Duodenal mucosa (tissue), 2 donors: ENCODE measurements around the gene PCK2.

Source experiments
- H3K27ac ChIP-seq: one replicate; pipeline ENCODE4 v1.7.0; 2013; ENCODE audit warnings: low read depth, low read length
- H3K27me3 ChIP-seq, 2 donors: one replicate each; pipeline ENCODE4 v1.7.0; 2013; ENCODE audit warnings: low read length in 2 of 2, control low read depth in 1 of 2; ENCODE audit not compliant: insufficient read depth in 2 of 2, control insufficient read depth in 1 of 2
- H3K36me3 ChIP-seq, 2 donors: one replicate each; pipeline ENCODE4 v1.7.0; 2013; ENCODE audit warnings: low read length in 2 of 2, control low read depth in 1 of 2; ENCODE audit not compliant: insufficient read depth in 2 of 2, control insufficient read depth in 1 of 2
- H3K4me1 ChIP-seq, 2 donors: one replicate each; pipeline ENCODE4 v1.7.0; 2013; ENCODE audit warnings: low read length in 2 of 2, control low read depth in 1 of 2; ENCODE audit not compliant: insufficient read depth in 2 of 2, control insufficient read depth in 1 of 2
- H3K4me3 ChIP-seq, 2 donors: one replicate each; pipeline ENCODE4 v1.7.0; 2013; ENCODE audit warnings: low read length in 2 of 2, low read depth in 1 of 2
- H3K9ac ChIP-seq, 2 donors: one replicate each; pipeline ENCODE4 v1.7.0; 2013; ENCODE audit warnings: low read length in 2 of 2, low read depth in 1 of 2
- H3K9me3 ChIP-seq, 2 donors: one replicate each; pipeline ENCODE4 v1.7.0; 2013; ENCODE audit warnings: low read length in 2 of 2, control low read depth in 1 of 2; ENCODE audit not compliant: control insufficient read depth in 1 of 2

The PCK2 gene

DNA sequence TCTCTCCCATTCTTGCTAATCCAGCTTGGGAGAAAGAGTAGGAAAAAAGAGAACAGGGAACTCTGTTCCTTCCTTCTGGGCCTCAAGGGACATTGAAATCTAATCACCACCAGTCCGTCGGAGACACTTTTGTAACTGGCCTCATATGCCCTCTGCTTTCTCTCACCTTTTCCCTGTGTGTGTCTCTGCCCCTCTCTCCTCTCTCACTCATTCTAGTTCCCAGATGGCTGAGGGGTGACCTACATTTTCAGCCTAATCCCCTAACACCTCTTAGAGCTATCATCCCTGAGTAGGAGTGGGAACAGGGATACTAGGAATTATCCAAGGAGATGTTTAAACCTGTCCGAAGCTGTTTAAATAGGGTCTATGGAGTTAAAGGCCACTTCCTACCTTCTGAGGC is 8.9 kb upstream of the PCK2 start:
- H3K27me3 ChIP-seq, result no peaks in the 10 kb centered on the region

DNA sequence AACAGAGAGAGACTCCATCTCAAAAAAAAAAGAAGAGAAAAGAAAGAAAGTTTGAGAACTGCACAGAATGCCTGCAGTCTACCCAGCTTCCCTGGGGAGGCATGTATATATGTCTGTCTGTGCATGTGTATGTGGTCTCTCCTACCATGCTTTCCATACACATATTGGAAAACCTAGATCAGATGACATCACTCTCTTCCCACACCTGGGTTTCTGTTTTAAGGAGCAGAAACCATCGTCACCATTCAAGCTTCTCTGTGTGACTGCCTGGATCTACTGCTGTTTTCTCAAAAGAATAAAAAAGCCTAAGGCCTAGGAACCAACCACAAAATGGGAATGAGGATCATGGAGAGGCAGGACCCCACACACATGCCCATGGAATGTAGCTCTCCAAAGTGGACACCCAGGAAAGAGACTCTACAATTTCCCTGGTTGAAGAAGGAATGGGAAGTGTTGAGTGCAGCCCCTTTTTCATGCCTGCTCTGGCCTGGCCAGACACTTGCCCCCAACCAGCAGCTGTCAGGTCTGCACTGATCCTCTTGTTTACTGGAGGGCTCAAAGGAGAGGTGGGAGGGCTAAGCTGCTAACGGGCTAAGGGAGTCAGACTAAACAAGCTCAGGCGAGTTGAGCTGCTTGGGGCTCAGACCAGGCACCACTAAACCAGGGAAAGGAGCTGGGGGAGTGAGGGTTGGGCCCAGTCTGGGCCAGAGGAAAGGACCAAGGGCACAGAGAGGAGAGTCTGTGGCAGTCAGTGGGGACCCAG is 7.7 kb upstream of the PCK2 start:
- no peaks in the 10 kb centered on the region for H3K36me3 ChIP-seq
- H3K9me3 ChIP-seq, result no peaks in the 10 kb centered on the region
- H3K27ac ChIP-seq, result no peak overlapping the region
- H3K9ac ChIP-seq, result no peak overlapping the region
- no peaks in the 10 kb centered on the region for H3K27me3 ChIP-seq
- H3K4me1 ChIP-seq, result peaks cover 14 to 15% of the 10 kb centered on the region in 2 donors
- H3K4me3 ChIP-seq, result no peak overlapping the region

More for the DNA sequence above, 8.9 kb upstream of the PCK2 start:
- no peak overlapping the region for H3K27ac ChIP-seq
- H3K36me3 ChIP-seq, result no peaks in the 10 kb centered on the region
- no peak overlapping the region for H3K9ac ChIP-seq
- no peaks in the 10 kb centered on the region for H3K9me3 ChIP-seq
- H3K4me3 ChIP-seq, result no peak overlapping the region
- peaks cover 12 to 14% of the 10 kb centered on the region in 2 donors for H3K4me1 ChIP-seq

GRCh38 chr14:24087004-24087403 is 7.1 kb upstream of the PCK2 start:
- H3K9ac ChIP-seq, result no peak overlapping the region
- H3K27ac ChIP-seq, result no peak overlapping the region
- no peak overlapping the region for H3K4me3 ChIP-seq
- no peaks in the 10 kb centered on the region for H3K9me3 ChIP-seq
- no peaks in the 10 kb centered on the region for H3K27me3 ChIP-seq
- H3K4me1 ChIP-seq, result peaks cover 14 to 15% of the 10 kb centered on the region in 2 donors
- no peaks in the 10 kb centered on the region for H3K36me3 ChIP-seq

DNA sequence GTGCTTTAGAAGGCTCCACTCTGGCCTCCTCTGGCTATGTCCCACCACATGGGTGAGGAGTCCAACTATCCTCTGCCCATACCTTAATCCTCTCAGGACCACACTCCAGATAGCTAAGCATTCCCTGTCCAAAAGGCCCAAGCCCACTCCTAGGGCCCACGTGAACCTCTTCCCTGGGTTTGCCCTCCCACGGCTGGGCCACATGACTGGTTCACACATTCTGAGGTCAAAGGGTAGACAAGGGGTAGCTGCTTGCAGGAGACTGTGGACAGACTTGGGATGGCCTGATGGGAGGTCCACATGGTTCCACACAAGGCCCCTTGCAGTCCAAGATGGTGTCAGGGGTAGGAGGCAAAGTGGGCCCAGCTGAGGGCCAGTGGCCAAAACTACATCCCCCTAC is 6.0 kb upstream of the PCK2 start:
- Histone ChIP-seq H3K9me3 (no peaks in the 10 kb centered on the region), H3K36me3 (no peaks in the 10 kb centered on the region), H3K9ac (no peak overlapping the region), H3K27me3 (no peaks in the 10 kb centered on the region), H3K27ac (no peak overlapping the region), H3K4me1 (peaks cover 22 to 24% of the 10 kb centered on the region in 2 donors), H3K4me3 (no peak overlapping the region)

DNA sequence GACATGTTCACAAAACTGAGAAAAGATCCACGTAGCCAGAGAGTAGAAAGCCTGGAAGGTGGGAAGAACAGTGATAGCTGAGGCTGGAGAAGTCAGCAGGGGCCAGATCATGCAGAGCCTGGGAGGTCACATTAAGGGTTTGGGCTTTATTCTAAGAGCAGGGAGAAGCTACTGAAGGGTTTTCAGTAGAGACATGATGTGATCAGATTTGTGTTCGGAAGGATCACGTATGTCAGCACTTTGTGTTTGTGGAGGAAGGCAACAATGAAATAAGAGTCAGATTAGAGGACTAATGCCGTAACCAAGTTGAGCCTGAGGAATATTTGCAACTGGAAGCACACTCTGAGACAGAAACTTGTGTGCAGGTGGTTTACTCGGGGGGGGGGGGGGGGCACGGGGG is 4.2 kb upstream of the PCK2 start:
- Histone ChIP-seq H3K4me3 (no peak overlapping the region), H3K36me3 (no peaks in the 10 kb centered on the region)

GRCh38 chr14:24092110-24092504 is 2.0 kb upstream of the PCK2 start:
- Histone ChIP-seq H3K4me1 (peaks cover 38 to 46% of the 10 kb centered on the region in 2 donors), H3K27ac (no peak overlapping the region), H3K36me3 (peaks cover 0 to 8% of the 10 kb centered on the region in 2 donors), H3K9me3 (no peaks in the 10 kb centered on the region), H3K27me3 (no peaks in the 10 kb centered on the region), H3K4me3 (no peak overlapping the region), H3K9ac (peak overlapping the region in 1 of 2 donors; percentile 22)

More for the DNA sequence above, 4.2 kb upstream of the PCK2 start:
- Histone ChIP-seq H3K9me3 (no peaks in the 10 kb centered on the region), H3K4me1 (peaks cover 26 to 31% of the 10 kb centered on the region in 2 donors), H3K9ac (no peak overlapping the region), H3K27ac (no peak overlapping the region), H3K27me3 (no peaks in the 10 kb centered on the region)

DNA sequence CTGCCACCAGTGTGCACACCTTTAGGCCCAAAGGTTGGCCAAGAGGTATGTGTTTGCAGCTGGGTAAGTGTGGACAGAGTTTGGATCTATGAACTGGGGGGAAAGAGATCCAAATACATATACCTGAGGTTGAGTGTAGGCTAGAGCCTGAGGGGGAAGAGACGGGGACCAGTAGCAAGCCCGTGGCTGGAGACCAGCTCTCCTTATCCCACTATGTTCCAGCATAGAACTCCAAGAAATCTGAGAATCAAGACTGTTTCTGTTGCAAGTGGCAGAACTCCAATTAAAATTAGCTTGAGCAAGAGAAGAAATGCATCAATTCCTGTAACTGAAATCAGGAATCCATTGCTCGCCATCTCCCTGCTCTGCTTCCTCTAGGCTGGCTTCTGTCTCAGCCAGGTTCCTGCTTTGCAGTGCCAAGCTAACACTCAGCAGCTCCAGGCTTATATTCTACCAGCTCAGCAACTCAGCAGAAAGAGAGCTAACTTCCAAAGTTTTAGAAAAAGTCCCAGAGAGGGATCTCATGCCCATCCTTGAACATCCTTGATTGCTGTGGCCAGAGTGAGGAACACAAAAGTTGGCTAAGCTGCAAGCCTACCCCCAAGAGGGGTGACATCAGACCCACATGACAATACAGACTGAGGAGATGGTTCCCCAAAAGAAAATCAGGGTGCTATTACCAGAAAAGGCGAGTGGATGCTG is 1.5 kb upstream of the PCK2 start:
- Histone ChIP-seq H3K4me1 (peaks cover 38 to 46% of the 10 kb centered on the region in 2 donors), H3K4me3 (peak overlapping the region in 1 of 2 donors; percentile 13), H3K9ac (peak overlapping the region in 1 of 2 donors; percentile 72), H3K27me3 (no peaks in the 10 kb centered on the region), H3K9me3 (no peaks in the 10 kb centered on the region), H3K27ac (no peak overlapping the region), H3K36me3 (peaks cover 0 to 8% of the 10 kb centered on the region in 2 donors)

DNA sequence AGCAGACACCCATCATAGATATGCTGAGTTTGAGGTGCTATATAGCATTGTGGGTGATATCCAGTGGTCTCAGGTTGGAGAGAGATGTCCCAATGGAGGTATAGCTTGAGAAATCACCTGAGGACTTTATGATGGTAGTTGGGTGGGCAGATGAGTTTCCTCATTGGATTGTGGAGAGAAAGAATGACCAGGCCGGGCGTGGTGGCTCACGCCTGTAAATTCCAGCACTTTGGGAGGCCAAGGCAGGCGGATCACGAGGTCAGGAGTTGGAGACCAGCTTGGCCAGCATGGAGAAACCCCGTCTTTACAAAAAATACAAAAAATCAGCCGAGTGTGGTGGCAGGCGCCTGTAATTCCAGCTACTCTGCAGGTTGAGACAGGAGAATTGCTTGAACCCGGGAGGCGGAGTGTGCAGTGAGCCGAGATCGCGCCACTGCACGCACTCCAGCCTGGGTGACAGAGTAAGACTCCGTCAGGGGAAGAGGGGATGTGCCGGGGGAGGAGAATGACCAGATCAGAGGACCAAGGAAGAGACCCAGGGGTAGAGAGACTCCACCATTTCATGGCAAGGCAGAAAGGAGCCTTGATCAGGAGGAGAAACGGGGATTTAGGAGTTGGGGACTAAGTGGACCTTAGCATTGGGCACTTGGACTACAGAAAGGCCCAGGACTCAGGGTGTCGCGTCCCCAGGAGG is 757 bp upstream of the PCK2 start:
- Histone ChIP-seq H3K9ac (peak overlapping the region; percentile 47 to 72), H3K4me3 (peak overlapping the region; percentile 34 to 92), H3K4me1 (peaks cover 43 to 48% of the 10 kb centered on the region in 2 donors), H3K27me3 (no peaks in the 10 kb centered on the region), H3K36me3 (peaks cover 7 to 14% of the 10 kb centered on the region in 2 donors), H3K27ac (peak overlapping the region; percentile 83), H3K9me3 (no peaks in the 10 kb centered on the region)

- Histone ChIP-seq H3K36me3 (peaks cover 19 to 28% of the 10 kb centered on the region in 2 donors), H3K9ac (peak overlapping the region; percentile 96 to 99), H3K4me3 (peak overlapping the region; percentile 92 to 93), H3K27me3 (no peaks in the 10 kb centered on the region), H3K4me1 (peaks cover 48 to 49% of the 10 kb centered on the region in 2 donors), H3K27ac (peak overlapping the region; percentile 95), H3K9me3 (no peaks in the 10 kb centered on the region)
These were observed 745 bp downstream of the PCK2 start for GRCh38 chr14:24094841-24095270.
